HG02852 (cell line): ENCODE data around the gene OR4E2.
"Not testable (repeated sequence)": the region's sequence is repeated elsewhere in the genome, so short reads cannot be mapped to it uniquely, and the experiment has no call there.

Source experiments
- ATAC-seq: cut with Tn5 transposase; IDR thresholded peaks from one replicate; pipeline ENCODE4 v1.9.1; 2021; ENCODE audit warnings: mild to moderate bottlenecking, moderate library complexity; ENCODE audit not compliant: unreplicated experiment

The OR4E2 gene

GRCh38 chr14:21694425-21694824 lies 40.8 kb downstream of the OR4E2 start:
- no peak for ATAC-seq

GRCh38 chr14:21697662-21698061 lies 44.0 kb downstream of the OR4E2 start:
- ATAC-seq, result not testable (repeated sequence)

- not testable (repeated sequence) for ATAC-seq
Observed at GRCh38 chr14:21698538-21698937, 44.9 kb downstream of the OR4E2 start.

DNA sequence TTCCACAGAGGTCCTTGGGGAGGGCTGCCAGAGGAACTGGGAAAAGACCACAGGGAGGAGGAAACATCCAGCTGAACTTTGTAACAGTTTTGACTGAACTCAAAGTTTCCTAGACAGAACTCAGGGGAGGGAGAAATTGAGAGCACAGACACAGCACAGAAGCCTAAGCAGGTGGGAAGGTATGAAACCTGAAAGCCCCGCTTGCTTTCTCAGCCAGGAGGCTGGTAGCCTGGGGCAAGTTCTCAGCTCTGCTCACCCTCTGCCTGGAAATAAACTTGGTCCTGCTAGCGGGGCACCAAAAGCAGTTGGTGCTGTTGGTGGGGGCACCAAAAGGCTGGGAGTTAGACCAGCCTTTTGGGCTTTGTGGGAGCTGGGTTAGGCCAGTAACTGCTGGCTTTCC lies 45.9 kb downstream of the OR4E2 start:
- no peak for ATAC-seq

DNA sequence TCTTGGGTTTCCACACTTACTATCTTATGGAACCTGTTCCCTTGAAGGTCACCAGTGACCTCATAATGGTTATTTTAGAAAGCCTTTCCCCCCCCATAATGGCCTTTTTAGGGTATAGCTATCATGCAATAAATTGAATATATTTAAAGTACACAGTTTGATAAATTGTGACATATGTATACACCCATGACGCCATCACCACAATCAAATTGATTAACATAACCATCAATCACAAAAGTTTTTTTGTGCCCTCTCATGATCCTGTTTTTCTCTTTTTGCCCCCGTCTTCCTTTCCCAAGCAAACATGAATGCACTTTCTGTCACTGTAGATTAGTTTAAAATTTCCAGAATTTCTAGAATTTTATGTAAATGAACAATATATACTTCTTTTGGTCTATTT lies 48.7 kb downstream of the OR4E2 start:
- no peak for ATAC-seq

- no peak for ATAC-seq
Observed at GRCh38 chr14:21703357-21704326, 50.0 kb downstream of the OR4E2 start.

DNA sequence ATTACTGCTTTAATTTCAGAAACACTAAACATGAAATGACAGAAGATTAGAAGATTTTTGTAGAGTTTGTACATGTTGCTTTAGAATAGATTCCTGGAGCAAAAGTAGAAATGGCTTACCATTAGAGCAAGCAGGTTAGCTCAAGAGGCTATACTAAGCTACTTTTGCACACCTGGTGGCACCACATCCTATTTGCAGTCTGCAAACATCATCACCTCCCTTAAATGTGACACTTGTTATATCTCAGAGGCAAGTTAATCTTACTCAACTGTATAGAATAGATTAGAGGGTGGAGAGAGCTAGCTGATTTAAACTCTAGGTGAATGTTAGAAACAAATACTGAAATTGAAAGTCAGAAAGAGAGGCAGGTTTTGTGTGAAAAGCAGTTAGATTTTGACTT lies 50.7 kb downstream of the OR4E2 start:
- no peak for ATAC-seq

GRCh38 chr14:21711360-21711961 lies 57.8 kb downstream of the OR4E2 start:
- ATAC-seq, result no peak

GRCh38 chr14:21712036-21712435 lies 58.4 kb downstream of the OR4E2 start:
- ATAC-seq, result no peak

DNA sequence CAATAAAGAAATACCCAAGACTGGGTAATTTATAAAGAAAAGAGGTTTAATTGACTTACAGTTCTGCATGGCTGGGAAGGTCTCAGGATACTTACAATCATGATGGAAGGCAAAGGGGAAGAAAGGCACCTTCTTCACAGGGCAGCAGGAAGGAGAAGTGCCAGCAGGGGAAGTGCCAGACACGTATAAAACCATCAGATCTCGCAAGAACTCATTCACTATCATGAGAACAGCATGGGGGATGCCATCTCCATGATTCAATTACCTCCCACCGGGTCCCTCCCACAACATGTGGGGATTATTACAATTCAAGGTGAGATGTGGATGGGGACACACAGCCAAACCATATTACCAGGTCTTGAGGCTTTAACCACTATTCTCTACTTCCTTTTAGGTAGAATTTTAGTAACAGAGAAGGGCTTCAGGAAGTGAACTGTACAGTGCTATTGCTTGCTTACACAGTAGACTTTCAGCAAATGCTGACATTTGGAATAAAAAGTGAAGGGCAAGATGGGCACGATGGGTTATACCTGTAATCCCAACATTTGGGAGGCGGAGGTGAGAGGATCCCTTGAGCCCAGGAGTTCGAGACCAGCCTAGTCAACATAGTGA lies 60.8 kb downstream of the OR4E2 start:
- ATAC-seq, result no peak
